Small intestine (tissue), 7 donors: ENCODE measurements around the gene MMP3. TPM values are rescaled to one million over a fixed set of nuclear protein-coding genes. Genes with fewer than 3 reads are reported as not detected.

Source experiments
- DNase-seq, 2 donors: peaks; one replicate each; pipeline versions ENCODE4 v3.0.0 to v3.0.0-alpha.2; 2013
- FAIRE-seq: peaks from 2 replicates; lab custom pipeline; 2012; peaks lifted over from hg19 to GRCh38; lab: Jason Lieb, UNC
- H3K27ac ChIP-seq, 3 donors: one replicate each; pipeline ENCODE4 v1.5.1; 2013; ENCODE audit warnings: low read length in 2 of 3, mild to moderate bottlenecking in 2 of 3, control low read depth in 1 of 3, inconsistent platforms in 1 of 3, low read depth in 1 of 3, moderate library complexity in 1 of 3
- H3K27me3 ChIP-seq, 3 donors: one replicate each; pipeline ENCODE4 v1.6.1; 2013; ENCODE audit warnings: low read length in 3 of 3, inconsistent platforms in 1 of 3; ENCODE audit not compliant: control insufficient read depth in 3 of 3, insufficient read depth in 3 of 3
- H3K36me3 ChIP-seq, 3 donors: one replicate each; pipeline ENCODE4 v1.6.1; 2013; ENCODE audit warnings: low read length in 3 of 3, inconsistent platforms in 1 of 3, low read depth in 1 of 3, mild to moderate bottlenecking in 1 of 3, moderate library complexity in 1 of 3; ENCODE audit not compliant: control insufficient read depth in 3 of 3, insufficient read depth in 2 of 3
- H3K4me1 ChIP-seq, 3 donors: one replicate each; pipeline ENCODE4 v1.6.1; 2013; ENCODE audit warnings: low read length in 2 of 3, inconsistent platforms in 1 of 3, low read depth in 1 of 3, mild to moderate bottlenecking in 1 of 3, moderate library complexity in 1 of 3; ENCODE audit not compliant: control insufficient read depth in 3 of 3, insufficient read depth in 2 of 3
- H3K4me3 ChIP-seq, 3 donors: one replicate each; pipeline ENCODE4 v1.5.1; 2013; ENCODE audit warnings: low read length in 3 of 3, control low read depth in 1 of 3, inconsistent platforms in 1 of 3, low read depth in 1 of 3, mild to moderate bottlenecking in 1 of 3, moderate library complexity in 1 of 3
- H3K9me3 ChIP-seq, 2 donors: one replicate each; pipeline ENCODE4 v1.6.1; 2013; ENCODE audit warnings: low read depth in 1 of 2, low read length in 1 of 2; ENCODE audit not compliant: control insufficient read depth in 2 of 2, insufficient read depth in 1 of 2
- WGBS, 3 donors: extraction: QIAGEN DNeasy Blood & Tissue Kit; methylation state at CpG; one replicate each; pipeline ENCODE4 v1.1.7; 2013; 5-methylcytosine and 5-hydroxymethylcytosine counted together
- polyA plus RNA-seq, 4 donors: library from polyadenylated mRNA; stranded (reverse) in 3 of 4; unstranded in 1 of 4; fragments of 200-250 nt in 3 of 4; fragments of 120-200 nt in 1 of 4; gene quantifications; one replicate each; pipeline versions ENCODE4 v1.2.1 to v1.2.3, GENCODE V29; 2013
- donor health status: healthy with polysubstance abuse.
- donor health status: control.
- donor health status: control.
- donor health status: Bipolar disorder and iron deficiency.
- donor health status: healthy.

MMP3 gene
- polyA plus RNA-seq, 4 donors: 0.03 to 28.2 (median 1.1) TPM; not detected in 1

- no peak for DNase-seq
- Histone ChIP-seq H3K27ac (no peak overlapping the region), H3K27me3 (no peaks in the 10 kb centered on the region), H3K36me3 (no peaks in the 10 kb centered on the region), H3K4me1 (peaks cover 0 to 3% (median 0%) of the 10 kb centered on the region in 3 donors), H3K9me3 (peaks cover 0 to 8% of the 10 kb centered on the region in 2 donors), H3K4me3 (no peak overlapping the region)
- no peak for FAIRE-seq
- 83 to 88% (median 84%) methylated on average over 2 of the region's 2 CpGs for WGBS, 3 donors
Measured at GRCh38 chr11:102809971-102810370, 33.4 kb downstream of the MMP3 start.

- Histone ChIP-seq H3K27me3 (no peaks in the 10 kb centered on the region), H3K4me3 (no peak overlapping the region), H3K9me3 (peaks cover 0 to 8% of the 10 kb centered on the region in 2 donors), H3K4me1 (peaks cover 0 to 3% (median 0%) of the 10 kb centered on the region in 3 donors), H3K36me3 (no peaks in the 10 kb centered on the region), H3K27ac (no peak overlapping the region)
- 65 to 90% (median 85%) methylated on average over 19 of the region's 19 CpGs for WGBS, 3 donors
- DNase-seq: peak; percentile 28 to 32
- FAIRE-seq: no peak
Measured at GRCh38 chr11:102807921-102808320, 35.5 kb downstream of the MMP3 start.

- Histone ChIP-seq H3K4me3 (no peak overlapping the region), H3K36me3 (no peaks in the 10 kb centered on the region), H3K9me3 (peaks cover 0 to 8% of the 10 kb centered on the region in 2 donors), H3K27ac (no peak overlapping the region), H3K4me1 (peaks cover 0 to 3% (median 0%) of the 10 kb centered on the region in 3 donors), H3K27me3 (no peaks in the 10 kb centered on the region)
- 63 to 85% (median 81%) methylated on average over 3 of the region's 3 CpGs for WGBS, 3 donors
- no peak for DNase-seq
- no peak for FAIRE-seq
Measured at GRCh38 chr11:102806296-102806695, 37.1 kb downstream of the MMP3 start.

- Histone ChIP-seq H3K4me1 (peaks cover 0 to 24% (median 5%) of the 10 kb centered on the region in 3 donors), H3K36me3 (no peaks in the 10 kb centered on the region), H3K4me3 (no peak overlapping the region), H3K9me3 (no peaks in the 10 kb centered on the region), H3K27ac (no peak overlapping the region), H3K27me3 (no peaks in the 10 kb centered on the region)
- whole genome bisulfite sequencing, 3 donors: 47 to 77% (median 63%) methylated on average over 2 of the region's 2 CpGs
- no peak for DNase-seq
- no peak for FAIRE-seq
Measured at GRCh38 chr11:102802341-102802740, 41.1 kb downstream of the MMP3 start.

- FAIRE-seq: no peak
- H3K36me3 ChIP-seq: no peaks in the 10 kb centered on the region
- peaks cover 0 to 2% (median 0%) of the 10 kb centered on the region in 3 donors for H3K27me3 ChIP-seq
- H3K4me3 ChIP-seq: no peak overlapping the region
- peaks cover 0 to 27% (median 5%) of the 10 kb centered on the region in 3 donors for H3K4me1 ChIP-seq
- no peak overlapping the region for H3K27ac ChIP-seq
- H3K9me3 ChIP-seq: no peaks in the 10 kb centered on the region
- no peak for DNase-seq
- 66 to 87% (median 83%) methylated on average over 4 of the region's 4 CpGs for WGBS, 3 donors
Measured at GRCh38 chr11:102800767-102801166, 42.6 kb downstream of the MMP3 start.

- peak in 1 of 2 donors; percentile 27 for DNase-seq
- peaks cover 0 to 2% (median 0%) of the 10 kb centered on the region in 3 donors for H3K27me3 ChIP-seq
- WGBS, 3 donors: 39 to 53% (median 50%) methylated on average over 6 of the region's 6 CpGs
- peaks cover 0 to 27% (median 5%) of the 10 kb centered on the region in 3 donors for H3K4me1 ChIP-seq
- no peak overlapping the region for H3K4me3 ChIP-seq
- peak overlapping the region in 2 of 3 donors; percentile 32 to 57 for H3K27ac ChIP-seq
- FAIRE-seq: no peak
- H3K36me3 ChIP-seq: no peaks in the 10 kb centered on the region
- no peaks in the 10 kb centered on the region for H3K9me3 ChIP-seq
Measured at GRCh38 chr11:102799681-102800340, 43.6 kb downstream of the MMP3 start.

- FAIRE-seq: peak; percentile 39
- WGBS, 3 donors: 27 to 67% (median 53%) methylated on average over 7 of the region's 7 CpGs
- Histone ChIP-seq H3K27me3 (peaks cover 0 to 2% (median 0%) of the 10 kb centered on the region in 3 donors), H3K27ac (peak within 1 kb of the TSS in 2 of 3 donors; percentile 11 to 81), H3K4me3 (no peak within 1 kb of the TSS), H3K9me3 (no peaks in the 10 kb centered on the region), H3K4me1 (peaks cover 0 to 27% (median 5%) of the 10 kb centered on the region in 3 donors), H3K36me3 (no peaks in the 10 kb centered on the region)
- DNase-seq: peak; percentile 80 to 90
Measured at GRCh38 chr11:102798012-102798746, 45.2 kb downstream of the MMP3 start, which contains the start of gene MMP1. Gene MMP1, minus strand, starts transcription at chr11:102798160. Its CDS starts 68 bp downstream, at chr11:102798092.

GRCh38 chr11:102794382-102794781, 49.0 kb downstream of the MMP3 start:
- H3K9me3 ChIP-seq: no peaks in the 10 kb centered on the region
- DNase-seq: no peak
- peaks cover 0 to 2% (median 0%) of the 10 kb centered on the region in 3 donors for H3K27me3 ChIP-seq
- no peak overlapping the region for H3K27ac ChIP-seq
- no peak overlapping the region for H3K4me3 ChIP-seq
- no peak for FAIRE-seq
- no peaks in the 10 kb centered on the region for H3K36me3 ChIP-seq
- H3K4me1 ChIP-seq: peaks cover 0 to 18% (median 4%) of the 10 kb centered on the region in 3 donors
